GM08714 (cell line): ENCODE results near the gene PDSS2.
"Not testable (repeated sequence)": the region's sequence is repeated elsewhere in the genome, so short reads cannot be mapped to it uniquely, and the experiment has no call there.

ENCODE experiments used
- H3K4me3 ChIP-seq: fragments of 200-500 bp; sonication (Bioruptor generic); 2 replicates; pipeline ENCODE4 v1.5.1; 2014; ENCODE audit warnings: mild to moderate bottlenecking, low read length, inconsistent platforms
- ZNF274 ChIP-seq: IDR thresholded peaks from 2 replicates; pipeline ENCODE4 v1.6.1; 2012; ENCODE audit warnings: mild to moderate bottlenecking, low read depth, low read length

PDSS2 gene

DNA sequence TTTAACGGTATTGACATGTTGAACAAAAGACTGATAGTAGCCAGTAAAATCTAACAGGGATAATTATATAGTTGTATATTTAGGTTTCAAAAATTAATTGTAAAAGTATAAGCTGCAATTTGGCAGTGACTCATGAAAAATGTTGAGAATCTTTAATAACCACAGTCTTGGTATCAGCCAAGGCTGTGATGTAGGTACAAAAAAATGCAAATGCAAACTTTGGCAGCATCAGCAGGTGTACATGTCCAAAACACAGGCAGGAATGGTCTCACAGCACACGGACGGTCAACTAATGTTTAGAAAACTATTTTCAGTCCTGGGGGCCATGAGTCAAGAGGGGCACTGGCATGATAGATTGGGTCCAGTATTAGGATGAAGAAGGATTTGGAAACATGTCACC lies 285.6 kb downstream of the PDSS2 start:
- no peak for TF ChIP-seq ZNF274
- no peak overlapping the region for H3K4me3 ChIP-seq

DNA sequence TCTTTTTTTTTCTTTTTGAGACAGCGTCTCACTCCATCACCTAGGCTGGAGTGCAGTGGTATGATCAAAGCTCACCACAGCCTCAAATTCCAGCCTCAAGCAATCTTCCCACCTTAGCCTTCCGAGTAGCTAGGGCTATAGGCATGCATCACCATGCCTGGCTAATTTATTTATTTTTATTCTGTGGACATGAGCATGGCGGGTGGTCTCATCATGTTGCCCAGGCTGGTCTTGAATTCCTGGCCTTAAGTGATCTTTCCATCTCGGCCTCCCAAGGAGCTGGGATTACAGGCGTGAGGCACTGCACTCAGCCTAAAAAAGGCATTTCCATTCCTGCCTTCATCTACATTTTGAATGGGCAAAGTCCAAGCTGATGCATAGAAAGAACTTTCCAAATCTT lies 287.9 kb downstream of the PDSS2 start:
- no peak overlapping the region for H3K4me3 ChIP-seq
- no peak for TF ChIP-seq ZNF274

DNA sequence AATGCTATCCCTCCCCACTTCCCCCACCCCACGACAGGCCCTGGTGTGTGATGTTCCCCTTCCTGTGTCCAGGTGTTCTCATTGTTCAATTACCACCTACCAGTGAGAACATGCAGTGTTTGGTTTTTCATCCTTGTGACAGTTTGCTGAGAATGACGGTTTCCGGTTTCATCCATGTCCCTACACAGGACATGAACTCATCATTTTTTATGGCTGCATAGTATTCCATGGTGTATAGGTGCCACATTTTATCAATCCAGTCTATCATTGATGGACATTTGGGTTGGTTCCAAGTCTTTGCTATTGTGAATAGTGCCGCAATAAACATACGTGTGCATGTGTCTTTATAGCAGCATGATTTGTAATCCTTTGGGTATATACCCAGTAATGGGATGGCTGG lies 295.1 kb downstream of the PDSS2 start:
- not testable (repeated sequence) for H3K4me3 ChIP-seq

DNA sequence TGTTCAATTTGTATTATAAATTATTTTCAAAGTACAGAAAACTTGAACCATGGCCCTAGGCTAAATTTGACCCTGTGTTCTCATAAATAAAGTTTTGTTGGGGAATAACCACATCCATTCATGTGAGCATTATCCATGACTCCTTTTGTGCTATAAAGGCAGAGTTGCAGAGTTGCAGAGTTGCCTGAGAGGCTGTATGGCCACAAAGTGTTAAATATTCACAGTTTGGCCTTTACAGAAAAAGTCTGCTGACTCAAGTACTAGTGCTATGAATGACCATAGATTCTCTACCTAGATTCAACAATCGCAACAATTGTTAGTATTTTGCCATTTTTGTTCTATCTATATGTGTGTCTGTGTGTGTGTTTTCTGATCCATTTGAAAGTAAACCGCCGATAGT lies 297.8 kb downstream of the PDSS2 start:
- no peak for TF ChIP-seq ZNF274
- no peak overlapping the region for H3K4me3 ChIP-seq

DNA sequence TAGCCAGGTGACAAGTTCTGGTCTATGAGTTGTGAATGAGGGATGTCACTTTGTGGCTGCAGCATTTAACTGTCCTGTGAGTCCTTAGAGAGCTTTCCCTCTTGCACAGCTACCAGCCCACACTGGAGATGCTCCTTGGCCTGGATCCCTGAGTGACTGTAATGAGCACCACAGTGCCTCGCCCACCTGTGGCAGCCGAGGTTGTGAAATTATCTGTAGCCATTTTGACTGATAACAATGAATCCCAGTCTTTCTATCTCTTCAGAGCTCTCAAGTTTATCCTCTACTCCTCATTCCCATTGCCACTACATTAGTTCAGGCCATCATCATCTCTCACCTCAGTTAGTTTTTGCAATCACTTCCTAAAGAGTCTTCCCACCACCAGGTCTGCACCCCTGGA lies 302.7 kb downstream of the PDSS2 start:
- TF ChIP-seq ZNF274: no peak
- no peak overlapping the region for H3K4me3 ChIP-seq

DNA sequence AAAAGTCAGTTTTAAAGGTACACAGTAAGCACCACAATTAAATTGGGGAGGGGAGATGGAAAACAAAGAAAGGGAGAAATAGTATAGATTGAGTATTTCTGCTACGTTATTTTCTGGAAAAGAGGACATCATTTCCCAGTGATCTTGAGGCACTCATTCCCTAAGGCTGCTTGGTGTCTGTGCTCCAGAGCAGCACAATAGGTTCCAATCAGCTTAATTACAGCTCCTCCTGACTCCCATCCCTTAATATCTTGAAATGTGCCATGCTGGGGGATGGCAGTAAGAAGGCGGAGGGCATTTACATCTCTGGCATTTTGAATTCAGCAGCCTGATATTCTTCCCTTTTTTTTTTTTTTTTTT lies 304.6 kb downstream of the PDSS2 start:
- no peak for TF ChIP-seq ZNF274
- H3K4me3 ChIP-seq: no peak overlapping the region

DNA sequence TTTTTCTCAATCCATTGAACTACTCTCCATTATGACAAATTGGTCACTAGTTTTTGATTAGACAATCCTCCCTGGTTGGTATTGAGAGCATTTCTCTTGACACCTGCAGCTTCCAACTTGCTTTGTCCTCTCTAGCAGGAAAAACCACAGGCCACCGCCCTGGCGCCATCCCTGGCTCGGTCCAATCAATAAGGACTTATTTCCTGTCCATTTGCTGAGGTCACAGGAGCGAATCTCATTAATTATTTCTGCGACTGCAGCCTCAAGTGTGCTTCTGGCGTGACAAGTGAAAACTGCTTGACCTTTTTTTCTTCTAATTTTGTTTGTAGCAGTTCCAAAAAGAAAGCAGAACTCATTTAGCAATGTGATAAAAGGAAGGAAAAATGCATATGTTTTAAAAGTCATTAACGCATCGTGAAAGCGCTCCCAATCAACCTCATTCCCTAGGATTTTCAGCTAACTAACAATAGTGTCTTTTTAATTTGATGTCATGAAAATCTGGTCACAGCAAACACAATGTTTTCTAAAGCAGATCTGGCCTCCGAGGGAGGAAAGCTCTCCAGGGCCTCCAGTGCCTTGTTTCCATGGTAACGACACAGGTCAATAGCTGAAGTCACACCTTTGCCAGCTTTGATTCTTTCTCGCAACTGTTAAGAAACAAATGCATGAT lies 305.1 kb downstream of the PDSS2 start:
- no peak overlapping the region for H3K4me3 ChIP-seq
- TF ChIP-seq ZNF274: no peak

DNA sequence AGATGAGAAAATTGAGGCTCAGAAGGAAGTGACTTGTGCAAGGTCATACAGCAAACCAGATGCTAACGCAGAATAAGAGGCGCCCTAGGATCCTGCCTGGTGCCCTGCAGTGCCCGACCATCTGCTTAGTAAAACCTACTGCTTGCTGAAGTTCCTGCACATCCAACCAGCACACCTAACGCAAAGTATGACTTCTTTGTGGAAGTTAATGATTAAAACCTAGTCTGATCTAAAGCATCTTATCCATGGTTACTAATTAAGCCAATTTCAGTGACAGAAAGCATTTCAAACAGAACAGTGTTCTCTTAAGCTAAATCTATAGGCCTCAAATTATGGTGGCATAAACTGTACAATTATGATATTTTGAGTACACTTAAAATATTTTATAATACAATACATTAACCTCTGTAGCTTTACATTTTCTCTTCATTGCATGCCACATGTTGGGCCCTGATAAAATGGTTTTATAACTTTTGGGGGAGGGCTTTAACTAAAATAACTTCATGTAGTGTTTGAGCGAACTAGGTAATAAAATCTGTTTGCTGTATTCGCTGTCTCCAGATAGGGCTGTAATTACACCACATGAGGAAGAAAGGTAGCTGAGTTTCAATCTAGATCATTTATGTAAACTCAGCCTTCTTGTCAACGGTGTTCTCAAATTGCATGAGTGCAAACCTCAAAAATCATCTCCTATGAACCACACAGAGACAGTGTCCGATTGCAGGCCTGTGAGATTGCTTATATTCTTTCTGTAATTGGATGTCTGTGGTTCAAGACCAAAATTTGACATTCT lies 306.5 kb downstream of the PDSS2 start:
- TF ChIP-seq ZNF274: no peak
- no peak overlapping the region for H3K4me3 ChIP-seq

DNA sequence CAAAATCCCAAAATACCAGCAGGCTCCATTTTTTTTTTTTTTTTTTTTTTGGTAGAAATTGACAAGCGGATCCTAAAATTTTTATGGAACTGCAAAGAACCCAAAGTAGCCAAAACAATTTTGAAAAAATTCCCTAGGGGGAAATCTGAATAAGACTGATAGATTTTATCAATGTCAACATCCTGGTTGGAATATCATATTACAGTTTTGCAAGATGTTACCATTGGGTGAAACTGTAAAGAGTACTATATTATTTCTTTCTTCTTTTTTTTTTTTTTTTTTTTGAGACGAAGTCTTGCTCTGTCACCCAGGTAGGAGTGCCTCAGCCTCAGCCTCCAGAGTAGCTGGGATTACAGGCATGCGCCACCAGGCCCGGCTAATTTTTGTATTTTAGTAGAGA lies 314.7 kb downstream of the PDSS2 start:
- no peak overlapping the region for H3K4me3 ChIP-seq
- no peak for TF ChIP-seq ZNF274

DNA sequence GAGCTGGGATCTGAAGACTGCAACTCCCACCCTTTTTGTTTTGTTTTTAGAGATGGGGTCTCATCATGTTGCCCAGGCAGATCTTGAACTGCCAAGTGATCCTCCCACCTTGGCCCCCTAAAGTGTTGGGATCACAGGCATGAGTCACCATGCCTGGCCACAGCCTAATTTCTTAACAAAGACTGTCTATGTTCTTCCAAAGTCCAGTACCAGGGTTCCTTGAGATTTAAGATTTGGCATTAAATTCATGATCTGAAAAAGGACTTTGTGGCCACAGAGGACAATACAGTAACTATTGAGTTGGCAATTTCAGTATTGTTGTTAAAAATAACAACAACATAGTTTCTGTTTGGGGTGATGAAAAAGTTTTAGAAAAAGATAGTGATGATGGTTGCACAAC lies 315.4 kb downstream of the PDSS2 start:
- no peak for TF ChIP-seq ZNF274
- H3K4me3 ChIP-seq: no peak overlapping the region

DNA sequence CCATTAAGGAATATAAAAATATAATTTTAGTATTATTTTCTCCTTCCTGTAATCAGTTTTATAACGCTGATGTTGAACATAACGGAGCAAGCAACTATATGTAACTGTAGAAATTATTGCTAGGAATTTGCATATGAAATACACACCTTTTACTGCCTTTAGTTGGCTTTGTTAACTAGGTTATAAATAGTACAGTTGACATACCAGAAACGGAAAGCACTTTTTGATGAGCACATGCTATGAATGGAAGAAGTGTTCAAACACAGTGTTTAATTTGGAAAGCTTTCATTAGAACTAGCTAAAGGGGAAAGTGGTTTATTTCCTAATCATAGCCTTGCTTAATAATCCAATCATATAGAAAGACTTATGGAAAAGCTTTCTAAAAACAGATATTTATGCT lies 318.8 kb downstream of the PDSS2 start:
- TF ChIP-seq ZNF274: no peak
- no peak overlapping the region for H3K4me3 ChIP-seq

DNA sequence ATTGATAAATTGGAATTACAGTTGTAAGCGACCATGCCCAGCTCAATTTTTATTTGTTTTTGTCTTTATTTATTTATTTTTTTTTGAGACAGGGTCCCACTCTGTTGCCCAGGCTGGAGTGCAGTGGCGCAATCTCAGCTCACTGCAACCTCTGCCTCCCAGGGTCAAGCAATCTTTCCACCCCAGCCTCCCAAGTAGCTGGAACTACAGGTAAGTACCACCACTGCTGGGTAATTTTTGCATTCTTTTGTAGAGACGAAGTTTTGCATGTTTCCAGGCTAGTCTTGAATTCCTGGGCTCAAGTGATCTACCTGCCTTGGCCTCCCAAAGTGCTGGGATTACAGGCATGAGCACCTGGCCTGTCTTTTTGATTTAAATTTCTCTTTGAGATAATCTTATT lies 323.0 kb downstream of the PDSS2 start:
- not testable (repeated sequence) for H3K4me3 ChIP-seq

DNA sequence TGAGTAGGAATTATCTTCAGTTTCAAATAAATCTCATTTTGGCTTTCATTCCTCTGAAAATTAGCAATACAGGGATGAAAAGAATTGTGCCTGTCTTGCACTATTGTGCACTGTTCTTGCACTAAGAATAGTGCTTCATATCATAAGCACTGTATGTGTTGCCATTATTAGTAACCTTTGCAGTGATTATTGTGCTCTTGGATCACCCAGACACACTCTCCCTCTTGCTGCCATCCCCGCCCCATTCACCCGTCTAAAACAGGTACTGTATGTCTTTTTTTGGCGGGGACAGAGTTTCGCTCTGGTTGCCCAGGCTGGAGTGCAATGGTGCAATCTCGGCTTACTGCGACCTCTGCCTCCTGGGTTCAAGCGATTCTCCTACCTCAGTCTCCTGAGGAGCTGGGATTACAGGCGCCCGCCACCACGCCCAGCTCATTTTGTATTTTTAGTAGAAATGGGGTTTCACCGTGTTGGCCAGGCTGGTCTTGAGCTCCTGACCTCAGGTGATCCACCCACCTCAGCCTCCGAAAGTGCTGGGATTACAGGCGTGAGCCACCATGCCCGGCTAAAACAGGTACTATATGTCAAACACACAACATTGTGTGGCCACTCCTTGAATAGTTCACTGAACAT lies 324.2 kb downstream of the PDSS2 start:
- H3K4me3 ChIP-seq: not testable (repeated sequence)

DNA sequence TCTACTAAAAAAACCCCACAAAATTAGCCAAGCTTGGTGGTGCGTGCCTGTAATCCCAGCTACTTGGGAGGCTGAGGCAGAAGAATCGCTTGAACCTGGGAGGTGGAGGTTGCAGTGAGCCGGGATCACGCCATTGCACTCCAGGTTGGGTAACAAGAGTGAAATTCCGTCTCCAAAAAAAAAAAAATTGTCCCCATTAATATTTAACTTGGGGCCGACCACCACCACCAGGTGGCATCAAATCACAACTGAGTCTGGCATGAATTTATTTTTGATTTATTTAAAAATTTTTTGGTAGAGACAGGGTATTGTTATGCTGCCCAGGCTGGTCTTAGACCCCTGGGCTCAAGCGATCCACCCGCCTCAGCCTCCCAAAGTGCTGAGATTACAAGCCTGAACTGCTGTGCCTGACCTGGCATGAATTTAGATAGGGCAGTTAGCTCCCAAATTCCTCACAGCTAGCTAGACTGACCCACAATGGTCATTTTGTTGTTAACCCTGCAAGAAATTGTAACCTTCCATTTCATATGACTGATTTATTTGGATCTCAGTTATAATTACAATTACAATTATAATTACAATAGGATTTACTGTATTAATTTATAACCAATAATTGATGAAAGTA lies 326.9 kb downstream of the PDSS2 start:
- no peak overlapping the region for H3K4me3 ChIP-seq
- no peak for TF ChIP-seq ZNF274

DNA sequence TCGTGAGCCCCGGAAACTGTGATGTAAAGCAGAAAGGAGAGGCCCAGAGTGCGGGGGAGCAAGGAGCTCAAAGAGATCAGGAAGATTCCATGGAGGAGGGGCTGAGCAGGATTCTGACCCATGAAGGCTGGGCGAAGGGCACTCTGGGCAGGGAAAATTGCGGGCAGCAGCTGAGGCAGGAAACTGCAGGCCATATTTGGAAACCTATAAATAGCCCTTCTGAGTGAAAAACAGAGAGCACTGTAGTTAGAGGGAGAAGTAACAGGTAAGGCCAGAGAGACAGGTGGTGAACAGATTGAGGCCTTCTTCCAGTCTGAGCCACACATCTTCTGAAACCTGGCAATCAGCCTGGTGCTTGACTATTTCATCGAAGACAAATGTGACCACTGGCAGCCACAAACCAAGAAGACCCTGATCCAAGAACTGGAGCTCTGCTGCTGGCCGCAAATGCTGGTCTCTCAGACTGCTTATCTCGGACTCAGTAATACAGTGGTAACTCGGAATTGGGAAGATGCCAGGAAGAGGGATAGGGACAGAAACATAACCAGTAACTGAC lies 329.9 kb downstream of the PDSS2 start:
- no peak overlapping the region for H3K4me3 ChIP-seq
- TF ChIP-seq ZNF274: no peak
